ENCODE data around the gene RHEBL1. TPM values are rescaled to one million over a fixed set of nuclear protein-coding genes. Genes with fewer than 3 reads are reported as not detected.

RHEBL1 gene
- total and polyA plus RNA-seq, 2 of the 8 experiments (the other 6 are each of a cell fraction or from before 2014, with no cell fraction given) = 7.5 to 9.4 TPM

GRCh38 chr12:49094160-49094974 lies 24.6 kb upstream of the RHEBL1 start, which contains the start of gene DHH (continued):
- TF ChIP-seq CTCF (IDR thresholded peaks at IDR 0.05; ENCODE audit: control extremely low read depth in 1 of 3, insufficient read depth in 1 of 3, low read depth in 1 of 3, low read length in 3 of 3) (no peak), YY1 (IDR thresholded peaks at IDR 0.05; ENCODE audit: low read depth, low read length) (0 out of 2 replicates have a peak, but pooled peaks have one; percentile 25), RFX5 (IDR thresholded peaks at IDR 0.05; ENCODE audit: borderline replicate concordance, low read depth, low read length) (no peak), SP1 (IDR thresholded peaks at IDR 0.05; ENCODE audit: low read depth, low read length) (no peak), EP300 (IDR thresholded peaks at IDR 0.05; ENCODE audit: borderline replicate concordance in 1 of 2, low read depth in 2 of 2, low read length in 2 of 2) (no peak), FOSL1 (IDR thresholded peaks at IDR 0.05; ENCODE audit: insufficient read depth, low read depth, low read length) (no peak)

Data from H1 (cell line).